Osteoblast (primary cell): ENCODE data around the gene USP34. TPM values are rescaled to one million over a fixed set of nuclear protein-coding genes. Genes with fewer than 3 reads are reported as not detected.
A peak's percentile ranks its signal among the peaks of the same experiment; 100 is the strongest.

ENCODE experiments used
- DNase-seq: peaks from one replicate; pipeline ENCODE4 v3.0.0; 2011; ENCODE audit warnings: low spot score, mixed read lengths; ENCODE audit not compliant: insufficient read length; ENCODE audit errors: missing footprints
- H2AFZ ChIP-seq: 2 replicates; pipeline ENCODE4 v1.6.0; 2011; ENCODE audit warnings: mild to moderate bottlenecking, low read length
- H3K27ac ChIP-seq: 2 replicates; pipeline ENCODE4 v1.5.1; 2011; ENCODE audit warnings: mild to moderate bottlenecking, low read depth, low read length, moderate library complexity
- H3K27me3 ChIP-seq: 2 replicates; pipeline ENCODE4 v1.6.0; 2012; ENCODE audit warnings: mild to moderate bottlenecking, control low read depth, inconsistent platforms, low read length, moderate library complexity; ENCODE audit not compliant: insufficient read depth
- H3K36me3 ChIP-seq: 2 replicates; pipeline ENCODE4 v1.5.1; 2011; ENCODE audit warnings: mild to moderate bottlenecking, low read length, control low read depth, moderate library complexity; ENCODE audit not compliant: insufficient read depth
- H3K4me1 ChIP-seq: 2 replicates; pipeline ENCODE4 v1.5.1; 2011; ENCODE audit warnings: mild to moderate bottlenecking, low read length, control low read depth, moderate library complexity; ENCODE audit not compliant: insufficient read depth
- H3K4me2 ChIP-seq: 2 replicates; pipeline ENCODE4 v1.6.0; 2011; ENCODE audit warnings: mild to moderate bottlenecking, low read length; ENCODE audit not compliant: insufficient read depth
- H3K4me3 ChIP-seq: fragments of 200-600 bp; sonication (generic); 3 replicates; pipeline ENCODE4 v1.5.1; 2012; ENCODE audit warnings: mild to moderate bottlenecking, low read length, inconsistent platforms; ENCODE audit not compliant: insufficient read depth
- H3K79me2 ChIP-seq: 2 replicates; pipeline ENCODE4 v1.6.0; 2012; ENCODE audit warnings: mild to moderate bottlenecking, low read length, control low read depth, inconsistent platforms; ENCODE audit not compliant: insufficient read depth
- H3K9me3 ChIP-seq: 2 replicates; pipeline ENCODE4 v1.5.1; 2011; ENCODE audit warnings: low read depth, low read length, control low read depth
- H4K20me1 ChIP-seq: 2 replicates; pipeline ENCODE4 v1.6.0; 2012; ENCODE audit warnings: mild to moderate bottlenecking, low read length, control low read depth; ENCODE audit not compliant: insufficient read depth
- CTCF ChIP-seq: IDR thresholded peaks from 2 replicates; pipeline ENCODE4 v1.5.1; 2011; ENCODE audit warnings: mild to moderate bottlenecking, low read depth, low read length, moderate library complexity; ENCODE audit errors: extremely low read depth
- total RNA-seq: library from RNA; depleted of rRNA; stranded (reverse); fragments of >200 nt; gene quantifications from 2 replicates; pipeline ENCODE4 v1.2.3, GENCODE V29; 2012

Gene USP34
- total RNA-seq, 1 donor = 152 TPM

- no peak for TF ChIP-seq CTCF
- no peaks in the 10 kb centered on the region for H3K9me3 ChIP-seq
- peaks cover 28% of the 10 kb centered on the region for H3K36me3 ChIP-seq
- H3K4me1 ChIP-seq = peaks cover 2% of the 10 kb centered on the region
- no peak for DNase-seq
- H3K4me3 ChIP-seq = no peak overlapping the region
- H3K27ac ChIP-seq = peak overlapping the region; percentile 12
- no peak overlapping the region for H3K4me2 ChIP-seq
- no peak overlapping the region for H2AFZ ChIP-seq
- H3K79me2 ChIP-seq = no peaks in the 10 kb centered on the region
- no peaks in the 10 kb centered on the region for H4K20me1 ChIP-seq
- H3K27me3 ChIP-seq = no peaks in the 10 kb centered on the region
These were observed 204.0 kb downstream of the USP34 start for GRCh38 chr2:61266632-61267505.

- no peak for TF ChIP-seq CTCF
- H4K20me1 ChIP-seq = no peaks in the 10 kb centered on the region
- H3K4me2 ChIP-seq = no peak overlapping the region
- no peak for DNase-seq
- H3K36me3 ChIP-seq = peaks cover 42% of the 10 kb centered on the region
- H3K27ac ChIP-seq = no peak overlapping the region
- H2AFZ ChIP-seq = no peak overlapping the region
- H3K4me1 ChIP-seq = peaks cover 2% of the 10 kb centered on the region
- no peaks in the 10 kb centered on the region for H3K9me3 ChIP-seq
- no peaks in the 10 kb centered on the region for H3K27me3 ChIP-seq
- no peak overlapping the region for H3K4me3 ChIP-seq
- peaks cover 2% of the 10 kb centered on the region for H3K79me2 ChIP-seq
These were observed 207.1 kb downstream of the USP34 start for GRCh38 chr2:61263830-61264229.

GRCh38 chr2:61262699-61263098 is 208.2 kb downstream of the USP34 start:
- no peak for DNase-seq
- no peaks in the 10 kb centered on the region for H3K9me3 ChIP-seq
- TF ChIP-seq CTCF = no peak
- no peak overlapping the region for H3K27ac ChIP-seq
- peaks cover 2% of the 10 kb centered on the region for H3K79me2 ChIP-seq
- no peaks in the 10 kb centered on the region for H4K20me1 ChIP-seq
- H3K27me3 ChIP-seq = no peaks in the 10 kb centered on the region
- H2AFZ ChIP-seq = no peak overlapping the region
- H3K4me3 ChIP-seq = no peak overlapping the region
- H3K4me1 ChIP-seq = peaks cover 6% of the 10 kb centered on the region
- no peak overlapping the region for H3K4me2 ChIP-seq
- H3K36me3 ChIP-seq = peaks cover 53% of the 10 kb centered on the region

GRCh38 chr2:61257446-61257845 is 213.4 kb downstream of the USP34 start:
- Histone ChIP-seq H3K4me3 (no peak overlapping the region), H4K20me1 (no peaks in the 10 kb centered on the region), H2AFZ (no peak overlapping the region), H3K4me2 (no peak overlapping the region), H3K27ac (no peak overlapping the region), H3K9me3 (no peaks in the 10 kb centered on the region), H3K36me3 (peaks cover 48% of the 10 kb centered on the region), H3K27me3 (no peaks in the 10 kb centered on the region), H3K4me1 (peaks cover 32% of the 10 kb centered on the region), H3K79me2 (peaks cover 2% of the 10 kb centered on the region)
- DNase-seq = no peak
- TF ChIP-seq CTCF = no peak
